HFFc6 (cell line): ENCODE data around the gene CDH11. TPM values are rescaled to one million over a fixed set of nuclear protein-coding genes. Genes with fewer than 3 reads are reported as not detected.
A peak's percentile ranks its signal among the peaks of the same experiment; 100 is the strongest.

ENCODE experiments used
- DNase-seq: peaks from one replicate; pipeline ENCODE4 v3.0.0-alpha.2; 2018
- H3K27ac Mint-ChIP-seq: 2 replicates; pipeline ENCODE4 v1.8.0; 2020; ENCODE audit warnings: mild to moderate bottlenecking, mixed read lengths
- H3K27me3 Mint-ChIP-seq: 2 replicates; pipeline ENCODE4 v1.8.0; 2021; ENCODE audit warnings: mild to moderate bottlenecking, moderate library complexity, mixed read lengths; ENCODE audit not compliant: insufficient read depth
- H3K36me3 Mint-ChIP-seq: 2 replicates; pipeline ENCODE4 v1.8.0; 2021; ENCODE audit warnings: low read depth, mixed read lengths
- H3K4me1 Mint-ChIP-seq: 2 replicates; pipeline ENCODE4 v1.8.0; 2020; ENCODE audit warnings: low read depth, mixed read lengths
- H3K4me3 Mint-ChIP-seq: 2 replicates; pipeline ENCODE4 v1.8.0; 2020; ENCODE audit warnings: mild to moderate bottlenecking, moderate library complexity, mixed read lengths
- H3K9me3 Mint-ChIP-seq: 2 replicates; pipeline ENCODE4 v1.8.0; 2020; ENCODE audit warnings: mild to moderate bottlenecking, mixed read lengths
- CTCF ChIP-seq: fragments of 200-600 bp; sonication (generic); IDR thresholded peaks from 2 replicates; pipeline ENCODE4 v1.5.0; 2021; ENCODE audit warnings: antibody characterized with exemption, mild to moderate bottlenecking
- total RNA-seq, 6 experiments: library from RNA; stranded (reverse); fragmentation: NEBNext Ultra II Directional; extraction: Animal tissue kit (Norgen Biotek cat#: 25700); gene quantifications; 2 replicates in 1 of 6; 3 replicates in 5 of 6; pipeline ENCODE4 v1.2.3, GENCODE V29; 2021

CDH11 gene
- total RNA-seq, 6 experiments from 2014 or later, result 507 to 539 (median 527) TPM

GRCh38 chr16:65105171-65105570, 16.7 kb downstream of the CDH11 start:
- no peak for DNase-seq
- Mint-ChIP-seq H3K4me3 (no peak overlapping the region), H3K27ac (peak overlapping the region; percentile 66; the same call in 1 of the 2 replicates), H3K27me3 (no peaks in the 10 kb centered on the region; the same call in 1 of the 2 replicates), H3K4me1 (peaks cover 72% of the 10 kb centered on the region), H3K36me3 (peaks cover 39% of the 10 kb centered on the region), H3K9me3 (no peaks in the 10 kb centered on the region)
- no peak for TF ChIP-seq CTCF

- H3K4me1 Mint-ChIP-seq, result peaks cover 75% of the 10 kb centered on the region
- H3K27me3 Mint-ChIP-seq, result no peaks in the 10 kb centered on the region; the same call in 1 of the 2 replicates
- H3K4me3 Mint-ChIP-seq, result no peak overlapping the region
- DNase-seq, result no peak
- peaks cover 42% of the 10 kb centered on the region for H3K36me3 Mint-ChIP-seq
- no peak overlapping the region for H3K27ac Mint-ChIP-seq
- peak; percentile 38; the same call in 1 of the 2 replicates for TF ChIP-seq CTCF
- H3K9me3 Mint-ChIP-seq, result no peaks in the 10 kb centered on the region
These were observed 17.4 kb downstream of the CDH11 start for GRCh38 chr16:65104471-65104870.

GRCh38 chr16:65102326-65102725, 19.5 kb downstream of the CDH11 start:
- Mint-ChIP-seq H3K4me3 (no peak overlapping the region), H3K36me3 (peaks cover 58% of the 10 kb centered on the region), H3K27ac (no peak overlapping the region), H3K9me3 (no peaks in the 10 kb centered on the region), H3K4me1 (peaks cover 87% of the 10 kb centered on the region), H3K27me3 (no peaks in the 10 kb centered on the region)
- DNase-seq, result no peak
- no peak for TF ChIP-seq CTCF

- Mint-ChIP-seq H3K4me1 (peaks cover 75% of the 10 kb centered on the region), H3K27me3 (no peaks in the 10 kb centered on the region), H3K4me3 (no peak overlapping the region), H3K27ac (peak overlapping the region; percentile 31; the same call in 1 of the 2 replicates), H3K9me3 (no peaks in the 10 kb centered on the region), H3K36me3 (peaks cover 49% of the 10 kb centered on the region)
- no peak for TF ChIP-seq CTCF
- DNase-seq, result no peak
These were observed 20.9 kb downstream of the CDH11 start for GRCh38 chr16:65101009-65101408.

- peaks cover 73% of the 10 kb centered on the region for H3K4me1 Mint-ChIP-seq
- DNase-seq, result no peak
- TF ChIP-seq CTCF, result no peak
- no peaks in the 10 kb centered on the region for H3K27me3 Mint-ChIP-seq
- H3K27ac Mint-ChIP-seq, result peak overlapping the region; percentile 69
- peak overlapping the region; percentile 13; the same call in 1 of the 2 replicates for H3K4me3 Mint-ChIP-seq
- H3K9me3 Mint-ChIP-seq, result no peaks in the 10 kb centered on the region
- peaks cover 50% of the 10 kb centered on the region for H3K36me3 Mint-ChIP-seq
These were observed 22.3 kb downstream of the CDH11 start for GRCh38 chr16:65099607-65100006.
